ENCODE measurements around the gene PGAM1.
A peak's percentile ranks its signal among the peaks of the same experiment; 100 is the strongest.
"Not testable (repeated sequence)": the region's sequence is repeated elsewhere in the genome, so short reads cannot be mapped to it uniquely, and the experiment has no call there.

PGAM1 gene

GRCh38 chr10:97425964-97426775 lies at the start of gene PGAM1:
TSS of gene PGAM1 (plus strand) at chr10:97426191. CDS start at chr10:97426308, 117 bp downstream.
- peak; percentile 97 for DNase-seq

GRCh38 chr10:97376413-97376812 lies 49.6 kb upstream of the PGAM1 start:
- DNase-seq: no peak

- DNase-seq: no peak
These were observed 46.8 kb upstream of the PGAM1 start for GRCh38 chr10:97378933-97379921.

- DNase-seq: no peak
These were observed 45.5 kb upstream of the PGAM1 start for GRCh38 chr10:97380516-97380915.

- DNase-seq: no peak
These were observed 44.4 kb upstream of the PGAM1 start for GRCh38 chr10:97381626-97382025.

GRCh38 chr10:97383159-97383558 lies 42.8 kb upstream of the PGAM1 start:
- DNase-seq: no peak

- DNase-seq: no peak
These were observed 41.8 kb upstream of the PGAM1 start for GRCh38 chr10:97384156-97384555.

GRCh38 chr10:97384641-97385040 lies 41.4 kb upstream of the PGAM1 start:
- no peak for DNase-seq

- DNase-seq: no peak
These were observed 40.4 kb upstream of the PGAM1 start for GRCh38 chr10:97385565-97385964.

GRCh38 chr10:97388152-97388551 lies 37.8 kb upstream of the PGAM1 start:
- DNase-seq: no peak

GRCh38 chr10:97390091-97390490 lies 35.9 kb upstream of the PGAM1 start:
- no peak for DNase-seq

GRCh38 chr10:97393034-97393573 lies 32.9 kb upstream of the PGAM1 start:
- DNase-seq: no peak

- no peak for DNase-seq
These were observed 29.9 kb upstream of the PGAM1 start for GRCh38 chr10:97396056-97396455.

- DNase-seq: no peak
These were observed 26.0 kb upstream of the PGAM1 start for GRCh38 chr10:97399843-97400545.

GRCh38 chr10:97400665-97401454 lies 25.1 kb upstream of the PGAM1 start, which contains the start of gene RRP12:
TSS of gene RRP12 (minus strand) at chr10:97401340. CDS start at chr10:97401231, 109 bp downstream.
- peak; percentile 87 for DNase-seq

- DNase-seq: no peak
These were observed 24.5 kb upstream of the PGAM1 start for GRCh38 chr10:97401455-97401919.

GRCh38 chr10:97404044-97404443 lies 21.9 kb upstream of the PGAM1 start:
- DNase-seq: no peak

- DNase-seq: no peak
These were observed 19.9 kb upstream of the PGAM1 start for GRCh38 chr10:97406064-97406463.

GRCh38 chr10:97406483-97406882 lies 19.5 kb upstream of the PGAM1 start:
- not testable (repeated sequence) for DNase-seq

GRCh38 chr10:97407211-97407951 lies 18.6 kb upstream of the PGAM1 start:
- peak; percentile 61 for DNase-seq

GRCh38 chr10:97407952-97408248 lies 18.1 kb upstream of the PGAM1 start:
- DNase-seq: no peak

All from right forelimb (tissue), 1 donor.